Lower leg skin (tissue), 4 donors: ENCODE measurements around the gene TMEFF1. TPM values are rescaled to one million over a fixed set of nuclear protein-coding genes. Genes with fewer than 3 reads are reported as not detected.

Experiments used
- DNase-seq, 2 donors: peaks; one replicate each; pipeline ENCODE4 v3.0.0-alpha.2; 2019; ENCODE audit warnings: low spot score in 2 of 2
- H3K4me3 ChIP-seq: fragments of 200-600 bp; sonication (generic); 2 replicates; pipeline ENCODE4 v1.5.1; 2017; ENCODE audit warnings: mild to moderate bottlenecking, low read depth; ENCODE audit not compliant: poor library complexity, severe bottlenecking
- CTCF ChIP-seq, 3 donors: fragments of 450-650 bp; IDR thresholded peaks; one replicate each; pipeline ENCODE4 v1.5.1; 2016; ENCODE audit warnings: antibody characterized with exemption in 3 of 3, mild to moderate bottlenecking in 3 of 3, moderate library complexity in 2 of 3
- POLR2A ChIP-seq, 2 donors: fragments of 450-650 bp; IDR thresholded peaks; one replicate each; pipeline ENCODE4 v1.6.1; 2016 to 2017; ENCODE audit warnings: antibody characterized with exemption in 2 of 2, mild to moderate bottlenecking in 1 of 2, moderate library complexity in 1 of 2
- WGBS, 2 donors: methylation state at CpG; one replicate each; pipeline ENCODE4 v1.1.5; 2018; 5-methylcytosine and 5-hydroxymethylcytosine counted together
- intact Hi-C: fragments of 100-400 bp; cut with DNase I; formaldehyde crosslinking; loops from one replicate; pipeline ENCODE4 v1.15.0; 2023; ENCODE audit warnings: low total_unique reads
- total RNA-seq, 4 donors: library from RNA; depleted of rRNA; stranded (reverse); fragments of >200 nt; gene quantifications; one replicate each; pipeline ENCODE4 v1.1.0, GENCODE V29; 2016

Gene TMEFF1
- total RNA-seq, 4 donors from 2014 or later = not detected

DNA sequence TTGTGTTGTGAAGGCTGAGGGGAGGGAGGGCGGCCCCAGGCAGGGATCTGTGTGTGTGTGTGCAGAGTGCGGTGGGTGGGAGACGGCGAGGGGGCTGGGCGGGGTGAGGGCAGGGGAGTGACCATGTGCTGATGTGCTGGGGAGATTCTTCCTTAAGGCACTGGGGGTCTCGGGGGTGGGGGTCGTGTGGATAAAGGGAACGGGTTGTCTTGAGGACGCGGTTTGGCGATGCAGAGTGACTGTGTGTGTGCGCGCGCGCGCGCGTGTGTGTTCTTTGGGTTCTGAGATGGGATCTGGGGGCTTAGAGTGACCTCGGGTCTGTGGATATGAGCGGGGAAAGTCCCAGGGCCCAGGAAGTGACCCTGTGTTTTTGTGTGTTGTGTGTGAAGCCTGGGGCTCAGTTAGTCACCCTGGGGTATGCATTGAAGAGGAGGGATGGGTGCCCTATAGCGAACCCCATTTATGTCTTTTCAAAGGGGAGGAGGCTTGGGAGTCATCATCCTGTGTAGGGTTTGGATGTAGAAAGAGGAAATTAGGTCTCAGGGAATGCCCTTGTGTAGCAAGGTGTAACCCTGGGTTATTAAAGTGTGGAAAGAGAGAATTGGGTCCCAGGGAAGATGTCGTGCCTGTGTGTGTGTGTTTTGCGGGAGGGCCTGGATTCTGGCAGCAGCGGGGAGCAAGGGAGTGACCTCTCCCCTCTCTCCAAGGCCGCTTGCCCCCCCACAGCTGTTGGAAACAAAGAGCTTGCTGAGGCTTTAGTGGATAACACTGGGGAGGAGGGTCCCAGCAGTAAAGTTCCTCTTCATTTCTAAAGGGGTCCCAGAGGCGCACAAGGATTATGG, 1.4 kb downstream of the TMEFF1 start:
- intact Hi-C loops = no loop called here
- DNase-seq = no peak
- WGBS, 2 donors = 38 to 46% methylated on average over 26 of the region's 26 CpGs

DNA sequence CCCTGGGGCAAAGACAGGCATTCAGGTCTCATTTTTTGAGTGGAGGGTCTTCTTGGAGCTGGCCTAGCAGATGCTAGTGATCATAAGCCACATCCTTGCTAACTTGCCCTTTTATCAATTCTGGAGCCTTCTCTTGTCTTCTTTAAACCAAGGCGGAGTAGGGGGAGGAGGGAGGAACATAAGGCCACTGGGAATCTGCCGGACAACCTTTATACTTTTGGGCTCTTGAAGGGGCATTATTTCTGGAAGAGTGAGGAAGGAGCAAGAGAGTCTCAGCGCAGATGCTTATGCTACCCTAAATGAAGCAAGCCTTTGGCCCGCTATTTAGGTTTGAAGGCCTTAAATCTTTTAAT, 2.0 kb downstream of the TMEFF1 start:
- DNase-seq = no peak
- WGBS, 2 donors = 90 to 92% methylated on average over 4 of the region's 4 CpGs
- no peak overlapping the region for H3K4me3 ChIP-seq
- no peak for TF ChIP-seq CTCF (IDR thresholded peaks at IDR 0.05)
- intact Hi-C loops = no loop called here

More for the DNA sequence above, 1.4 kb downstream of the TMEFF1 start:
- no peak overlapping the region for H3K4me3 ChIP-seq
- no peak for TF ChIP-seq POLR2A (IDR thresholded peaks at IDR 0.05)
- no peak for TF ChIP-seq CTCF (IDR thresholded peaks at IDR 0.05)

- no peak for DNase-seq
- TF ChIP-seq POLR2A (IDR thresholded peaks at IDR 0.05) (no peak), CTCF (IDR thresholded peaks at IDR 0.05) (no peak)
- no peak overlapping the region for H3K4me3 ChIP-seq
- 74 to 75% methylated on average over 4 of the region's 4 CpGs for WGBS, 2 donors
- intact Hi-C loops = no loop called here
These were observed 4.3 kb downstream of the TMEFF1 start for GRCh38 chr9:100477241-100477640.

GRCh38 chr9:100478192-100478591, 5.2 kb downstream of the TMEFF1 start:
- WGBS, 2 donors = 92 to 98% methylated on average over 6 of the region's 6 CpGs
- no peak for DNase-seq
- no peak for TF ChIP-seq CTCF (IDR thresholded peaks at IDR 0.05)
- TF ChIP-seq POLR2A (IDR thresholded peaks at IDR 0.05) = no peak
- H3K4me3 ChIP-seq = no peak overlapping the region
- intact Hi-C loops = no loop called here

DNA sequence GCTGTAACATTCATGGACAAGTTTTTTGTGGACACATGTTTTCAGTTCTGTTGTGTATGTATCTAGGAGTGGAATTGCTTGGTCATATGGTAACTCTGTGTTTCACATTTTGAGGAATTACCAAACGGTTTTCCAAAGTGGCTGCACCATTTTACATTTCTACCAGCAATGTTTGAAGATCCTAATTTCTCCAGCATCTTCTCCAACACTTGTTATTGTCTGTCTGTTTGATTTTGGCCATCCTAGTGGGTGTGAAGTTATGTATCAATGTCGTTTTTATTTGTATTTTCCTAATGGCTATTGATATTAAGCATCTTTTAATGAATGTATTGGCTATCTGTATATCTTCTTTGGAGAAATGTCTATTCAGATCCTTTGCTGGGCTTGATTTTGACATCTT, 6.9 kb downstream of the TMEFF1 start:
- intact Hi-C loops = no loop called here
- 76 to 86% methylated on average over 2 of the region's 2 CpGs for WGBS, 2 donors
- no peak overlapping the region for H3K4me3 ChIP-seq
- no peak for TF ChIP-seq POLR2A (IDR thresholded peaks at IDR 0.05)
- no peak for TF ChIP-seq CTCF (IDR thresholded peaks at IDR 0.05)
- no peak for DNase-seq

GRCh38 chr9:100485196-100485595, 12.2 kb downstream of the TMEFF1 start:
- WGBS, 2 donors = 62 to 76% methylated on average over 1 of the region's 1 CpG
- intact Hi-C loops = no loop called here
- no peak for DNase-seq
- TF ChIP-seq CTCF (IDR thresholded peaks at IDR 0.05) = no peak
- TF ChIP-seq POLR2A (IDR thresholded peaks at IDR 0.05) = no peak
- no peak overlapping the region for H3K4me3 ChIP-seq
